ENCODE results near the gene PCDHGC4. TPM values are rescaled to one million over a fixed set of nuclear protein-coding genes. Genes with fewer than 3 reads are reported as not detected.

The PCDHGC4 gene
- total RNA-seq, 1 donor from 2014 or later: 1.5 TPM

DNA sequence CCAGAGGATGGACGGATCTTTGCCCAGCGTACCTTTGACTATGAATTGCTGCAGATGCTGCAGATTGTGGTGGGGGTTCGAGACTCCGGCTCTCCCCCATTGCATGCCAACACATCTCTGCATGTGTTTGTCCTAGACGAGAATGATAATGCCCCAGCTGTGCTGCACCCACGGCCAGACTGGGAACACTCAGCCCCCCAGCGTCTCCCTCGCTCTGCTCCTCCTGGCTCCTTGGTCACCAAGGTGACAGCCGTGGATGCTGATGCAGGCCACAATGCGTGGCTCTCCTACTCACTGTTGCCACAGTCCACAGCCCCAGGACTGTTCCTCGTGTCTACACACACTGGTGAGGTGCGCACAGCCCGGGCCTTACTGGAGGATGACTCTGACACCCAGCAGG, 5.9 kb downstream of the PCDHGC4 start:
- peaks cover 26% of the 10 kb centered on the region for H3K27me3 ChIP-seq (ENCODE audit: low read depth)
- H3K27ac ChIP-seq: no peak overlapping the region
- no peaks in the 10 kb centered on the region for H3K9me3 ChIP-seq
- H3K4me3 ChIP-seq: no peak overlapping the region
- TF ChIP-seq, protein P1, sequence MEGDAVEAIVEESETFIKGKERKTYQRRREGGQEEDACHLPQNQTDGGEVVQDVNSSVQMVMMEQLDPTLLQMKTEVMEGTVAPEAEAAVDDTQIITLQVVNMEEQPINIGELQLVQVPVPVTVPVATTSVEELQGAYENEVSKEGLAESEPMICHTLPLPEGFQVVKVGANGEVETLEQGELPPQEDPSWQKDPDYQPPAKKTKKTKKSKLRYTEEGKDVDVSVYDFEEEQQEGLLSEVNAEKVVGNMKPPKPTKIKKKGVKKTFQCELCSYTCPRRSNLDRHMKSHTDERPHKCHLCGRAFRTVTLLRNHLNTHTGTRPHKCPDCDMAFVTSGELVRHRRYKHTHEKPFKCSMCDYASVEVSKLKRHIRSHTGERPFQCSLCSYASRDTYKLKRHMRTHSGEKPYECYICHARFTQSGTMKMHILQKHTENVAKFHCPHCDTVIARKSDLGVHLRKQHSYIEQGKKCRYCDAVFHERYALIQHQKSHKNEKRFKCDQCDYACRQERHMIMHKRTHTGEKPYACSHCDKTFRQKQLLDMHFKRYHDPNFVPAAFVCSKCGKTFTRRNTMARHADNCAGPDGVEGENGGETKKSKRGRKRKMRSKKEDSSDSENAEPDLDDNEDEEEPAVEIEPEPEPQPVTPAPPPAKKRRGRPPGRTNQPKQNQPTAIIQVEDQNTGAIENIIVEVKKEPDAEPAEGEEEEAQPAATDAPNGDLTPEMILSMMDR (IDR thresholded peaks at IDR 0.05): no peak
- ATAC-seq: no peak
- H3K4me1 ChIP-seq: peaks cover 18% of the 10 kb centered on the region
- DNase-seq: no peak
- intact Hi-C loops (cut with DNase I): no loop called here
- peaks cover 21% of the 10 kb centered on the region for H3K36me3 ChIP-seq

DNA sequence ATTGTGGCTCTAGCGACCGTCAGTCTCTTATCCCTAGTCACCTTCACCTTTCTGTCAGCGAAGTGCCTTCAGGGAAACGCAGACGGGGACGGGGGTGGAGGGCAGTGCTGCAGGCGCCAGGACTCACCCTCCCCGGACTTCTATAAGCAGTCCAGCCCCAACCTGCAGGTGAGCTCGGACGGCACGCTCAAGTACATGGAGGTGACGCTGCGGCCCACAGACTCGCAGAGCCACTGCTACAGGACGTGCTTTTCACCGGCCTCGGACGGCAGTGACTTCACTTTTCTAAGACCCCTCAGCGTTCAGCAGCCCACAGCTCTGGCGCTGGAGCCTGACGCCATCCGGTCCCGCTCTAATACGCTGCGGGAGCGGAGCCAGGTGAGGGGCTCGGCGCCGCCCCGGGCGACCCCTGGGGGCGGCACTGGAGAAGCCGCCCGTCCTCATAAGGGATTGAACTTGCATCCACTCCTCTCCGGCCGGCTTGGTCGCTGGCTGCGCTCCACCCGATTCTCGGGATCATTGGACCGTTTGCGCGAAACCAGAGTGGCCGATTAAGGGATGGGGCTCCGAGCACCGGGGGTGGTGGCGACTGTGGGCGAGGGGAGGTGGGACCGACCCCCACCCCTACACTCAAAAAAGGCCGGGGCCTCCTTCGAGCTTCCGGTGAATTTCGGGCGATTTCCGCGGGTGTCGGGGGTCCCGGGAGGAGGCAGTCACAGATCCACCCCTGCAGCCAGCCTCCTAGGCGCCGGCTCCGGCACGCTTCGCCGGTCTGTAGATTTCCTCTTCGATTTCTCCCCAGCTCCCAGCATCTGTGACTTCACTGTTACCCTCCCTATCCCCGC, 6.7 kb downstream of the PCDHGC4 start:
- no peak overlapping the region for H3K27ac ChIP-seq
- ATAC-seq: no peak
- no peaks in the 10 kb centered on the region for H3K9me3 ChIP-seq
- intact Hi-C loops (cut with DNase I): no loop called here
- H3K4me1 ChIP-seq: peaks cover 18% of the 10 kb centered on the region
- H3K36me3 ChIP-seq: peaks cover 21% of the 10 kb centered on the region
- H3K27me3 ChIP-seq (ENCODE audit: low read depth): peaks cover 24% of the 10 kb centered on the region
- peak overlapping the region; percentile 32 for H3K4me3 ChIP-seq
- TF ChIP-seq, protein P1 (IDR thresholded peaks at IDR 0.05): no peak
- DNase-seq: no peak

DNA sequence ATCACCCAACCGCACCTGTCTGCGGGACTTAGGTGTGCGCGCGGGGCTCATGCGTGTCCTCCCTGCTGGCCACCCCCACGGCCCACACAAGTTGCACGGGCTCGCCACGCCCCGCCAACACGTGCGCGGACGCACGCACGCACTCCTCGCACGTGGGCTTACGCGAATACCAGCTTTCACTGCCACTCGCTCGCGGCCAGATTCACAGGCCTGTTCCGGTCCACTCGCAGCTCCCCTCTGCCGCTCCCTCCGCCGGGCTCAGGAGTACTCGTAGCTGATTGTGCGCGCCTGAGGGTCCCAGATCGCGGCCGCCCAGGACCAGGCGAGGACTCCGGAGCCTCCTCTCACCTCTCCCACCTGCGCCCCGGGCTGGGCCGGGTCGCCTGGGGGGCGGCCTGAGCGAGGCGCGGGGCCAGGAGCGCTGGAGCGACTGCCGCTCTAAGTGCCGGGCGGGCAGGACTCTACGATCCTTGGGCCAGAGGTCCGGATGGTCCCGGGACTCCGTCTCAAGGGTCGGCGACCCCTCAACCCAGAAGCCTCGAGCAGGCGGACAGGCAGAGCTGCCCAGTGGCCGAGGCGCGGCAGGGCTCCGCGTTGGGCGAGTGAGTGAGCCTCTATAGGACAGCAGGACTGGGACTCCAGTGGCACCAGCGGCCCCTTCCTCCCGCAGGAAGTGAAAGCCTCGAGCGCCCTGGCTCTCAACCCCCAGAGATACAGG, 7.5 kb downstream of the PCDHGC4 start:
- intact Hi-C loops (cut with DNase I): no loop called here
- Histone ChIP-seq H3K36me3 (peaks cover 19% of the 10 kb centered on the region), H3K9me3 (no peaks in the 10 kb centered on the region), H3K27ac (no peak overlapping the region), H3K27me3 (ENCODE audit: low read depth) (peaks cover 24% of the 10 kb centered on the region), H3K4me1 (peaks cover 18% of the 10 kb centered on the region), H3K4me3 (peak overlapping the region; percentile 32)
- DNase-seq: no peak
- ATAC-seq: peak; percentile 35 to 40
- TF ChIP-seq, protein P1 (IDR thresholded peaks at IDR 0.05): no peak

DNA sequence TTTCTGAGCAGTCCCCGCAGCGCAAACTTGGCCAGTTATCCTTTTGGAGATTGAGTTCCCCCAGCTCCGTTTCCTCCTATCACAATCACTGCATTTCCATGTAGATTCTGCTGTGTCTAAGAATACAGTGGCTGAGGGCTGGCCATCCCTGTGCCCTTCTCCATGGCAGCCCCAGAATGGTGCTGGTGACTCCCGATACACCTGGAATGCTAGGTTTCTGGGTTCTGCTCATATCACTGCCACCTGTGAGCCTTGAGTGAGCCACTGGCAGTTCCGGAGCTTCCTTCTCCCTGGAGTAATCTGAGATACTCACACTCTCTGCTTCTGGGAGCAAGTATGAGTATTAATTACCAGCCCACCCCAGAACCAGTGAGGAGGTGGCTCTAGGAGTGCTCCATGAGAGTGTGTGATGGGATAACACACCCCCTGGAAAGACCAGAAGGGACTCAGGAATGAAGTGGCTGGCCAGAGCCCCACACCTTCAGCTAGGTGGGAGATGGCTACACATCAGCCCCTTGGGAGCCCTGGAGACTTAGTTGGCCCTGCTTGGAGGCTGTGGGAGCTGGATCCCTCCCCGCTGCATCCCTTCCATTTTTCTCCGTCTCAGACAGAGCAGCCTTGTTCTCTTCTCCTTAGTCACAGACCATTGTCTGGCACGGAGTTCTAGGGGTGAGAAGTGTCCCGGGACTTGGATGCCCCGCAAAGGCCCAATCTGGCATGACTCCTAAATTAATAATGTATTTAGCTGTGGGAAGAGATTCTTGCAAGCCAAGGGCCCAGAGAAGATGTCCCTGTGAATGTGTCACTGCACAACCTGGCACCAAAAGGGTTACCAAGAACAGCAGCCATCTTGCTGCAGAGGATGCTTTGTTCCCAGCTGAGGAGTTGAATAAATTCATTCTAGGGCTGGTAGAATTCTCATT, 8.9 kb downstream of the PCDHGC4 start:
- peaks cover 18% of the 10 kb centered on the region for H3K4me1 ChIP-seq
- H3K27me3 ChIP-seq (ENCODE audit: low read depth): peaks cover 24% of the 10 kb centered on the region
- no peak overlapping the region for H3K4me3 ChIP-seq
- DNase-seq: no peak
- ATAC-seq: no peak
- intact Hi-C loops (cut with DNase I): no loop called here
- no peaks in the 10 kb centered on the region for H3K9me3 ChIP-seq
- no peak overlapping the region for H3K27ac ChIP-seq
- TF ChIP-seq, protein P1 (IDR thresholded peaks at IDR 0.05): no peak
- H3K36me3 ChIP-seq: peaks cover 15% of the 10 kb centered on the region
